SK-N-SH (cell line): ENCODE data around the gene CNGA3. TPM values are rescaled to one million over a fixed set of nuclear protein-coding genes. Genes with fewer than 3 reads are reported as not detected.

Experiments used
- CTCF ChIA-PET: fragments of 300-600, 350-600 bp; formaldehyde crosslinking; extraction: SDS; loops from one replicate; lab custom pipeline; 2021; lab: Yijun Ruan, JAX
- POLR2A ChIA-PET: fragments of 350-600 bp; sonication (Branson Sonifier 250); formaldehyde crosslinking; extraction: SDS; loops from one replicate; lab custom pipeline; 2020; ENCODE audit warnings: antibody characterized with exemption, inconsistent platforms; lab: Yijun Ruan, JAX
- DNase-seq: peaks from one replicate; pipeline ENCODE4 v3.0.0; 2012
- H2AFZ ChIP-seq: fragments of 200-600 bp; sonication (generic); 2 replicates; pipeline ENCODE4 v1.8.1; 2016; ENCODE audit warnings: antibody characterized with exemption, mild to moderate bottlenecking, low read depth
- H3F3A ChIP-seq: fragments of 200-600 bp; sonication (generic); replicated peaks from 2 replicates; pipeline ENCODE3; 2016; ENCODE audit warnings: antibody characterized with exemption, mild to moderate bottlenecking; ENCODE audit not compliant: insufficient read depth
- H3K27ac ChIP-seq, 2 experiments: fragments of 200-500 bp in 1 of 2; fragments of 200-600 bp in 1 of 2; sonication (Bioruptor generic) in 1 of 2; sonication (generic), shearing (Covaris generic) in 1 of 2; 2 replicates each; pipeline versions ENCODE4 v1.5.1 to v1.6.1; 2014 to 2016; ENCODE audit warnings: low read depth in 2 of 2, inconsistent platforms in 1 of 2, low read length in 1 of 2, mild to moderate bottlenecking in 1 of 2, mixed read lengths in 1 of 2
- H3K27me3 ChIP-seq: fragments of 200-600 bp; sonication (generic), shearing (Covaris generic); 2 replicates; pipeline ENCODE4 v1.6.1; 2016; ENCODE audit warnings: mixed run types; ENCODE audit not compliant: insufficient read depth
- H3K36me3 ChIP-seq, 2 experiments: fragments of 200-500 bp in 1 of 2; fragments of 200-600 bp in 1 of 2; sonication (Bioruptor generic) in 1 of 2; sonication (generic) in 1 of 2; replicated peaks in 1 of 2; 2 replicates each; pipeline versions ENCODE3 to v1.5.1; 2014 to 2016; ENCODE audit warnings: low read length in 1 of 2, mild to moderate bottlenecking in 1 of 2; ENCODE audit not compliant: insufficient read depth in 2 of 2, control insufficient read depth in 1 of 2
- H3K4me1 ChIP-seq, 2 experiments: fragments of 200-500 bp in 1 of 2; fragments of 200-600 bp in 1 of 2; sonication (Bioruptor generic) in 1 of 2; sonication (generic), shearing (Covaris generic) in 1 of 2; 2 replicates each; pipeline versions ENCODE4 v1.5.1 to v1.6.1; 2014 to 2016; ENCODE audit warnings: low read depth in 1 of 2, low read length in 1 of 2, mixed run types in 1 of 2; ENCODE audit not compliant: insufficient read depth in 2 of 2, control insufficient read depth in 1 of 2
- H3K4me2 ChIP-seq: fragments of 200-600 bp; sonication (generic), shearing (Covaris generic); 2 replicates; pipeline ENCODE4 v1.6.1; 2017; ENCODE audit warnings: mixed run types
- H3K4me3 ChIP-seq, 2 experiments: fragments of 200-500 bp in 1 of 2; fragments of 200-600 bp in 1 of 2; sonication (Bioruptor generic) in 1 of 2; sonication (generic), shearing (Covaris generic) in 1 of 2; 2 replicates each; pipeline versions ENCODE4 v1.5.1 to v1.8.1; 2014 to 2016; ENCODE audit warnings: low read depth in 2 of 2, inconsistent platforms in 1 of 2, low read length in 1 of 2, mild to moderate bottlenecking in 1 of 2, mixed read lengths in 1 of 2, moderate library complexity in 1 of 2
- H3K79me2 ChIP-seq: fragments of 200-600 bp; sonication (generic); 2 replicates; pipeline ENCODE4 v1.8.1; 2017; ENCODE audit warnings: mild to moderate bottlenecking; ENCODE audit not compliant: insufficient read depth
- H3K9ac ChIP-seq: fragments of 200-600 bp; sonication (generic); 2 replicates; pipeline ENCODE4 v1.6.1; 2017; ENCODE audit warnings: mixed run types
- H3K9me2 ChIP-seq: fragments of 200-600 bp; sonication (generic); 2 replicates; pipeline ENCODE4 v1.6.1; 2017; ENCODE audit warnings: mixed run types
- H3K9me3 ChIP-seq: fragments of 200-600 bp; sonication (generic); 2 replicates; pipeline ENCODE4 v1.6.1; 2017; ENCODE audit warnings: mixed run types, mild to moderate bottlenecking, moderate library complexity
- H4K20me1 ChIP-seq: fragments of 200-600 bp; sonication (generic); 2 replicates; pipeline ENCODE4 v1.6.1; 2017; ENCODE audit warnings: mild to moderate bottlenecking, mixed run types; ENCODE audit not compliant: insufficient read depth
- CHD2 ChIP-seq: fragments of 150-350 bp; IDR thresholded peaks from 2 replicates; pipeline ENCODE4 v1.6.1; 2018; ENCODE audit warnings: low read length; ENCODE audit not compliant: partially characterized antibody
- ELF1 ChIP-seq: IDR thresholded peaks from 2 replicates; pipeline ENCODE4 v1.4.0; 2012
- EP300 ChIP-seq, 2 experiments: IDR thresholded peaks; 2 replicates each; pipeline versions ENCODE4 v1.4.0 to v1.6.1; 2012; ENCODE audit warnings: borderline replicate concordance in 1 of 2, low read depth in 1 of 2, low read length in 1 of 2
- FOSL2 ChIP-seq: IDR thresholded peaks from 2 replicates; pipeline ENCODE4 v1.4.0; 2012; ENCODE audit warnings: low read depth, mild to moderate bottlenecking, moderate library complexity, borderline replicate concordance
- FOXM1 ChIP-seq: IDR thresholded peaks from 2 replicates; pipeline ENCODE4 v1.4.0; 2012; ENCODE audit warnings: low read depth, mild to moderate bottlenecking
- GABPA ChIP-seq: IDR thresholded peaks from 2 replicates; pipeline ENCODE4 v1.4.0; 2012; ENCODE audit warnings: low read depth, mild to moderate bottlenecking
- GATA2 ChIP-seq: sonication (generic); formaldehyde crosslinking; IDR thresholded peaks from 2 replicates; pipeline ENCODE4 v1.5.0; 2020; ENCODE audit warnings: mild to moderate bottlenecking, missing genetic modification reagents
- JUND ChIP-seq: IDR thresholded peaks from 2 replicates; pipeline ENCODE4 v1.4.0; 2012
- MEF2A ChIP-seq: IDR thresholded peaks from 2 replicates; pipeline ENCODE4 v1.4.0; 2012; ENCODE audit warnings: low read depth, borderline replicate concordance
- MXI1 ChIP-seq: IDR thresholded peaks from 2 replicates; pipeline ENCODE4 v1.6.1; 2012; ENCODE audit warnings: mild to moderate bottlenecking, low read depth, low read length, improper control_type of control experiment
- NFIC ChIP-seq: IDR thresholded peaks from 2 replicates; pipeline ENCODE4 v1.4.0; 2012; ENCODE audit warnings: borderline replicate concordance
- NRF1 ChIP-seq: IDR thresholded peaks from 2 replicates; pipeline ENCODE4 v1.6.1; 2012; ENCODE audit warnings: low read depth, mild to moderate bottlenecking, low read length
- POLR2AphosphoS5 ChIP-seq: IDR thresholded peaks from 2 replicates; pipeline ENCODE4 v1.6.1; 2012; ENCODE audit warnings: low read depth, low read length
- RXRA ChIP-seq: IDR thresholded peaks from 2 replicates; pipeline ENCODE4 v1.4.0; 2012; ENCODE audit warnings: low read depth, mild to moderate bottlenecking, borderline replicate concordance
- SIN3A ChIP-seq: IDR thresholded peaks from 2 replicates; pipeline ENCODE4 v1.6.1; 2012; ENCODE audit warnings: low read depth, mild to moderate bottlenecking, low read length, moderate library complexity, borderline replicate concordance
- SMC3 ChIP-seq: IDR thresholded peaks from 2 replicates; pipeline ENCODE4 v1.6.1; 2012; ENCODE audit warnings: low read depth, low read length, improper control_type of control experiment
- TAF1 ChIP-seq: IDR thresholded peaks from 2 replicates; pipeline ENCODE4 v1.6.1; 2012; ENCODE audit warnings: low read depth, mild to moderate bottlenecking, low read length, moderate library complexity, borderline replicate concordance
- TCF12 ChIP-seq: IDR thresholded peaks from 2 replicates; pipeline ENCODE4 v1.4.0; 2012
- TEAD4 ChIP-seq: IDR thresholded peaks from 2 replicates; pipeline ENCODE4 v1.4.0; 2012; ENCODE audit warnings: mild to moderate bottlenecking, borderline replicate concordance; ENCODE audit not compliant: insufficient read depth
- YY1 ChIP-seq: IDR thresholded peaks from 2 replicates; pipeline ENCODE4 v1.4.0; 2012; ENCODE audit warnings: low read depth, mild to moderate bottlenecking
- WGBS: methylation state at CpG from one replicate; pipeline ENCODE4 v1.1.6; 2017; ENCODE audit warnings: low lambda C conversion rate; 5-methylcytosine and 5-hydroxymethylcytosine counted together
- polyA plus RNA-seq, 3 experiments: library from polyadenylated mRNA; depleted of rRNA; stranded (reverse); fragments of >200 nt; gene quantifications; 2 replicates each; pipeline ENCODE4 v1.2.3, GENCODE V29; 2012
- TF ChIP-seq, protein P1 (sequence below): IDR thresholded peaks from 2 replicates; pipeline ENCODE4 v1.6.1; 2012; ENCODE audit warnings: mild to moderate bottlenecking, low read depth, low read length, moderate library complexity
- TF ChIP-seq, protein P2 (sequence below): fragments of 150-350 bp; IDR thresholded peaks from 2 replicates; pipeline ENCODE4 v1.6.1; 2016; ENCODE audit warnings: mild to moderate bottlenecking, low read depth, low read length
- TF ChIP-seq, protein P3 (sequence below): IDR thresholded peaks from 2 replicates; pipeline ENCODE4 v1.4.0; 2012; ENCODE audit warnings: low read depth
- TF ChIP-seq, protein P4 (sequence below): fragments of 150-350 bp; IDR thresholded peaks from 2 replicates; pipeline ENCODE4 v1.6.1; 2017; ENCODE audit warnings: antibody characterized with exemption, low read length, low read depth, borderline replicate concordance
- TF ChIP-seq, protein P5 (sequence below): IDR thresholded peaks from 2 replicates; pipeline ENCODE4 v1.4.0; 2012; ENCODE audit warnings: low read depth, borderline replicate concordance
- TF ChIP-seq, protein P6 (sequence below): IDR thresholded peaks from 2 replicates; pipeline ENCODE4 v1.4.0; 2012; ENCODE audit warnings: low read depth, borderline replicate concordance

CNGA3 gene
- polyA plus RNA-seq, 1 of the 3 experiments (the other 2 are of a cell fraction): not detected

DNA sequence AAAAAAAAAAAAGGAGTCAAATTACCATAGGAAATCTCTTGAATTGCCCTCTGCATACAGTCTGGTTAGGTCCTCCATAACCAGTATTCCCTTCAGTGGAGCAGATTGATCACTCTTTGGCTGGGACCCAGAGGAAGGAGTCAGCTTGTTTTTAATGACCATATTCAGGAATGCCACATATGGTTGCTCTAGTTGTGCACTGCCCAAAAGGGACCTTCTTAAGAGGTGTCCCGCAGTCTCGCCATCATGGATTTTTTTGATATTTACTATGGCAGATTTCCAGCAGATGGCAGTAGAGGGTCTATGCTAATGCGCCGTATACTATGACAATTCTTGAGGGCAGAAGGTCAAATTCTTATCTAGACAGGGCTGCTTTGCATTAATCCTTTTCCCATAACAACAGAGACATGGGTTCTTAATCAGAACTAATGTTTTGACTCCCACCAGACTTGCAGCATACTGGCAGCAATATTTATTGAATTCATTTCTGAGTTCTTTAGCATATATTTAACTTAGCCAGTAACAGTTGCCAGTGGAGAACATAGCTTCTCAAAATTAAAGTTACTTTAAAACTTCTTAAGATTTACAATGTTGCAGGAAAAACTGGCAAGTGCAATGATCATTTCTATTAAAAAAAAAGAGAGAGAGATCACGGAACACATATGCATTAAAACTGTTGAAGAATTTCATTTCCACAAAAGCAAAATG lies 66.6 kb downstream of the CNGA3 start:
- POLR2A ChIA-PET: no interaction called here
- CTCF ChIA-PET: interaction anchor here (0.6 to 2.4 kb wide), 35 partner anchors 11 to 713 kb away, joined by 3 to 15 read pairs (median 4); no protein-coding TSS in a partner anchor
- peak; percentile 45 for TF ChIP-seq GATA2 (CRISPR knock-in tag)
- TF ChIP-seq TAF1: no peak
- TF ChIP-seq TCF12: no peak
- TF ChIP-seq NRF1: no peak
- TF ChIP-seq CHD2: peak; percentile 20
- TF ChIP-seq EP300 (IDR thresholded peaks at IDR 0.05; ENCODE audit: borderline replicate concordance in 1 of 2, low read depth in 1 of 2, low read length in 1 of 2): no peak
- no peak for TF ChIP-seq MEF2A
- TF ChIP-seq, protein P1, sequence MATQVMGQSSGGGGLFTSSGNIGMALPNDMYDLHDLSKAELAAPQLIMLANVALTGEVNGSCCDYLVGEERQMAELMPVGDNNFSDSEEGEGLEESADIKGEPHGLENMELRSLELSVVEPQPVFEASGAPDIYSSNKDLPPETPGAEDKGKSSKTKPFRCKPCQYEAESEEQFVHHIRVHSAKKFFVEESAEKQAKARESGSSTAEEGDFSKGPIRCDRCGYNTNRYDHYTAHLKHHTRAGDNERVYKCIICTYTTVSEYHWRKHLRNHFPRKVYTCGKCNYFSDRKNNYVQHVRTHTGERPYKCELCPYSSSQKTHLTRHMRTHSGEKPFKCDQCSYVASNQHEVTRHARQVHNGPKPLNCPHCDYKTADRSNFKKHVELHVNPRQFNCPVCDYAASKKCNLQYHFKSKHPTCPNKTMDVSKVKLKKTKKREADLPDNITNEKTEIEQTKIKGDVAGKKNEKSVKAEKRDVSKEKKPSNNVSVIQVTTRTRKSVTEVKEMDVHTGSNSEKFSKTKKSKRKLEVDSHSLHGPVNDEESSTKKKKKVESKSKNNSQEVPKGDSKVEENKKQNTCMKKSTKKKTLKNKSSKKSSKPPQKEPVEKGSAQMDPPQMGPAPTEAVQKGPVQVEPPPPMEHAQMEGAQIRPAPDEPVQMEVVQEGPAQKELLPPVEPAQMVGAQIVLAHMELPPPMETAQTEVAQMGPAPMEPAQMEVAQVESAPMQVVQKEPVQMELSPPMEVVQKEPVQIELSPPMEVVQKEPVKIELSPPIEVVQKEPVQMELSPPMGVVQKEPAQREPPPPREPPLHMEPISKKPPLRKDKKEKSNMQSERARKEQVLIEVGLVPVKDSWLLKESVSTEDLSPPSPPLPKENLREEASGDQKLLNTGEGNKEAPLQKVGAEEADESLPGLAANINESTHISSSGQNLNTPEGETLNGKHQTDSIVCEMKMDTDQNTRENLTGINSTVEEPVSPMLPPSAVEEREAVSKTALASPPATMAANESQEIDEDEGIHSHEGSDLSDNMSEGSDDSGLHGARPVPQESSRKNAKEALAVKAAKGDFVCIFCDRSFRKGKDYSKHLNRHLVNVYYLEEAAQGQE: no peak
- no peak for TF ChIP-seq MXI1
- TF ChIP-seq, protein P2, sequence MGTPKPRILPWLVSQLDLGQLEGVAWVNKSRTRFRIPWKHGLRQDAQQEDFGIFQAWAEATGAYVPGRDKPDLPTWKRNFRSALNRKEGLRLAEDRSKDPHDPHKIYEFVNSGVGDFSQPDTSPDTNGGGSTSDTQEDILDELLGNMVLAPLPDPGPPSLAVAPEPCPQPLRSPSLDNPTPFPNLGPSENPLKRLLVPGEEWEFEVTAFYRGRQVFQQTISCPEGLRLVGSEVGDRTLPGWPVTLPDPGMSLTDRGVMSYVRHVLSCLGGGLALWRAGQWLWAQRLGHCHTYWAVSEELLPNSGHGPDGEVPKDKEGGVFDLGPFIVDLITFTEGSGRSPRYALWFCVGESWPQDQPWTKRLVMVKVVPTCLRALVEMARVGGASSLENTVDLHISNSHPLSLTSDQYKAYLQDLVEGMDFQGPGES: no peak
- TF ChIP-seq TEAD4: no peak
- no peak for TF ChIP-seq NFIC
- TF ChIP-seq GABPA: no peak
- no peak for TF ChIP-seq FOSL2
- TF ChIP-seq, protein P3, sequence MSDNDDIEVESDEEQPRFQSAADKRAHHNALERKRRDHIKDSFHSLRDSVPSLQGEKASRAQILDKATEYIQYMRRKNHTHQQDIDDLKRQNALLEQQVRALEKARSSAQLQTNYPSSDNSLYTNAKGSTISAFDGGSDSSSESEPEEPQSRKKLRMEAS: no peak
- no peak for TF ChIP-seq SIN3A
- no peak for TF ChIP-seq FOXM1
- TF ChIP-seq JUND: no peak
- 0 out of 2 replicates have a peak, but pooled peaks have one; percentile 14 for TF ChIP-seq RXRA
- TF ChIP-seq, protein P4, sequence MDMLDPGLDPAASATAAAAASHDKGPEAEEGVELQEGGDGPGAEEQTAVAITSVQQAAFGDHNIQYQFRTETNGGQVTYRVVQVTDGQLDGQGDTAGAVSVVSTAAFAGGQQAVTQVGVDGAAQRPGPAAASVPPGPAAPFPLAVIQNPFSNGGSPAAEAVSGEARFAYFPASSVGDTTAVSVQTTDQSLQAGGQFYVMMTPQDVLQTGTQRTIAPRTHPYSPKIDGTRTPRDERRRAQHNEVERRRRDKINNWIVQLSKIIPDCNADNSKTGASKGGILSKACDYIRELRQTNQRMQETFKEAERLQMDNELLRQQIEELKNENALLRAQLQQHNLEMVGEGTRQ: no peak
- TF ChIP-seq, protein P5, sequence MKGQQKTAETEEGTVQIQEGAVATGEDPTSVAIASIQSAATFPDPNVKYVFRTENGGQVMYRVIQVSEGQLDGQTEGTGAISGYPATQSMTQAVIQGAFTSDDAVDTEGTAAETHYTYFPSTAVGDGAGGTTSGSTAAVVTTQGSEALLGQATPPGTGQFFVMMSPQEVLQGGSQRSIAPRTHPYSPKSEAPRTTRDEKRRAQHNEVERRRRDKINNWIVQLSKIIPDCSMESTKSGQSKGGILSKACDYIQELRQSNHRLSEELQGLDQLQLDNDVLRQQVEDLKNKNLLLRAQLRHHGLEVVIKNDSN: no peak
- no peak for TF ChIP-seq ELF1
- TF ChIP-seq SMC3: peak; percentile 78
- no peak; the same call in 1 of the 2 replicates for TF ChIP-seq YY1
- TF ChIP-seq, protein P6, sequence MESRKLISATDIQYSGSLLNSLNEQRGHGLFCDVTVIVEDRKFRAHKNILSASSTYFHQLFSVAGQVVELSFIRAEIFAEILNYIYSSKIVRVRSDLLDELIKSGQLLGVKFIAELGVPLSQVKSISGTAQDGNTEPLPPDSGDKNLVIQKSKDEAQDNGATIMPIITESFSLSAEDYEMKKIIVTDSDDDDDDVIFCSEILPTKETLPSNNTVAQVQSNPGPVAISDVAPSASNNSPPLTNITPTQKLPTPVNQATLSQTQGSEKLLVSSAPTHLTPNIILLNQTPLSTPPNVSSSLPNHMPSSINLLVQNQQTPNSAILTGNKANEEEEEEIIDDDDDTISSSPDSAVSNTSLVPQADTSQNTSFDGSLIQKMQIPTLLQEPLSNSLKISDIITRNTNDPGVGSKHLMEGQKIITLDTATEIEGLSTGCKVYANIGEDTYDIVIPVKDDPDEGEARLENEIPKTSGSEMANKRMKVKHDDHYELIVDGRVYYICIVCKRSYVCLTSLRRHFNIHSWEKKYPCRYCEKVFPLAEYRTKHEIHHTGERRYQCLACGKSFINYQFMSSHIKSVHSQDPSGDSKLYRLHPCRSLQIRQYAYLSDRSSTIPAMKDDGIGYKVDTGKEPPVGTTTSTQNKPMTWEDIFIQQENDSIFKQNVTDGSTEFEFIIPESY: no peak
- TF ChIP-seq POLR2AphosphoS5: no peak

More for the DNA sequence above, 66.6 kb downstream of the CNGA3 start:
- 17% methylated on average over 5 of the region's 5 CpGs for WGBS
- no peak overlapping the region for H2AFZ ChIP-seq
- peak; percentile 60 for DNase-seq
- no peaks in the 10 kb centered on the region for H3K9me3 ChIP-seq
- H3K79me2 ChIP-seq: no peaks in the 10 kb centered on the region
- no peak overlapping the region; the same call in 1 of the 2 replicates for H3K4me2 ChIP-seq
- no peak overlapping the region for H3K4me3 ChIP-seq
- no peaks in the 10 kb centered on the region for H4K20me1 ChIP-seq
- no peaks in the 10 kb centered on the region for H3K36me3 ChIP-seq
- H3F3A ChIP-seq: no peaks in the 10 kb centered on the region
- no peaks in the 10 kb centered on the region for H3K9me2 ChIP-seq
- H3K9ac ChIP-seq: no peak overlapping the region
- H3K27me3 ChIP-seq: no peaks in the 10 kb centered on the region
- H3K27ac ChIP-seq: no peak overlapping the region
- no peaks in the 10 kb centered on the region; a peak in 1 of 4 replicates for H3K4me1 ChIP-seq
